HL-60 (cell line): Measurements from ENCODE around the gene QRSL1.

Experiments
- GABPA ChIP-seq: IDR thresholded peaks from 2 replicates; pipeline ENCODE4 v1.6.1; 2012; ENCODE audit warnings: low read depth
- POLR2AphosphoS5 ChIP-seq: IDR thresholded peaks from 2 replicates; pipeline ENCODE4 v1.6.1; 2012; ENCODE audit warnings: low read depth
- REST ChIP-seq: IDR thresholded peaks from 2 replicates; pipeline ENCODE4 v1.6.1; 2012; ENCODE audit warnings: low read depth; ENCODE audit not compliant: insufficient replicate concordance
- TF ChIP-seq, protein P1 (sequence below): IDR thresholded peaks from one replicate; pipeline ENCODE4 v1.5.1; 2011; ENCODE audit warnings: low read length, control low read depth, inconsistent platforms; ENCODE audit not compliant: insufficient read depth

DNA sequence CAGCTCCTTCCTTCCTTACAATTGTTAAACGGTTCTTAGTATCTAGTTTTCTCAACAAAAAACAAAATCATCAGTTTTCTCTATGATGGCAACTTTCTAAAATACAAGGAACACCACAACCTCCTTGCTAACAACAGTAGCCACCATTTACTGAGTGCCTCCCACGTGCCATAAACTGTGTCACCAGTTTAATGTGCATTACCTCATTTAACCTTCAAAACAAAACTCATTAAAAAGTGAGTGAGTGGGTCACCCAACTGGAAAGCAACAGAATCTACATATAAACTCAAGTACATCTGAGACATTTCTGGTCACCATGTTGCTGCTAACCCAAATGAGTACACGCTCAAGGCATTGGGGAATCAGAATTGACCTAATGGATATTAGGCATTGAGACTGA is 11.1 kb upstream of the QRSL1 start:
- TF ChIP-seq, protein P1, sequence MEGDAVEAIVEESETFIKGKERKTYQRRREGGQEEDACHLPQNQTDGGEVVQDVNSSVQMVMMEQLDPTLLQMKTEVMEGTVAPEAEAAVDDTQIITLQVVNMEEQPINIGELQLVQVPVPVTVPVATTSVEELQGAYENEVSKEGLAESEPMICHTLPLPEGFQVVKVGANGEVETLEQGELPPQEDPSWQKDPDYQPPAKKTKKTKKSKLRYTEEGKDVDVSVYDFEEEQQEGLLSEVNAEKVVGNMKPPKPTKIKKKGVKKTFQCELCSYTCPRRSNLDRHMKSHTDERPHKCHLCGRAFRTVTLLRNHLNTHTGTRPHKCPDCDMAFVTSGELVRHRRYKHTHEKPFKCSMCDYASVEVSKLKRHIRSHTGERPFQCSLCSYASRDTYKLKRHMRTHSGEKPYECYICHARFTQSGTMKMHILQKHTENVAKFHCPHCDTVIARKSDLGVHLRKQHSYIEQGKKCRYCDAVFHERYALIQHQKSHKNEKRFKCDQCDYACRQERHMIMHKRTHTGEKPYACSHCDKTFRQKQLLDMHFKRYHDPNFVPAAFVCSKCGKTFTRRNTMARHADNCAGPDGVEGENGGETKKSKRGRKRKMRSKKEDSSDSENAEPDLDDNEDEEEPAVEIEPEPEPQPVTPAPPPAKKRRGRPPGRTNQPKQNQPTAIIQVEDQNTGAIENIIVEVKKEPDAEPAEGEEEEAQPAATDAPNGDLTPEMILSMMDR: no peak
- TF ChIP-seq POLR2AphosphoS5 (no peak), REST (no peak), GABPA (no peak)
